Measurements from ENCODE around the gene C7orf33. TPM values are rescaled to one million over a fixed set of nuclear protein-coding genes. Genes with fewer than 3 reads are reported as not detected.

The C7orf33 gene
- not detected in 2 replicates for total RNA-seq

- no peaks in the 10 kb centered on the region for H3K36me3 ChIP-seq (ENCODE audit: control insufficient read depth, insufficient read depth, low read length)
- no peaks in the 10 kb centered on the region for H3K27me3 ChIP-seq (ENCODE audit: control insufficient read depth, insufficient read depth, low read length)
- DNase-seq (ENCODE audit: low read depth): no peak
- FAIRE-seq: no peak
- TF ChIP-seq CTCF (IDR thresholded peaks at IDR 0.05; ENCODE audit: insufficient read depth, low read length, severe bottlenecking): no peak
- no peak within 1 kb of the TSS for H3K4me3 ChIP-seq (ENCODE audit: low read depth, low read length)
Measured at GRCh38 chr7:148590471-148590870, at the start of gene C7orf33. C7orf33 (plus strand) TSS chr7:148590766; CDS start chr7:148590926, 160 bp downstream.

- TF ChIP-seq CTCF (IDR thresholded peaks at IDR 0.05; ENCODE audit: insufficient read depth, low read length, severe bottlenecking): no peak
- no peaks in the 10 kb centered on the region for H3K36me3 ChIP-seq (ENCODE audit: control insufficient read depth, insufficient read depth, low read length)
- DNase-seq (ENCODE audit: low read depth) (no peak), FAIRE-seq (no peak)
- H3K4me3 ChIP-seq (ENCODE audit: low read depth, low read length): no peak overlapping the region
- H3K27me3 ChIP-seq (ENCODE audit: control insufficient read depth, insufficient read depth, low read length): no peaks in the 10 kb centered on the region
Measured at GRCh38 chr7:148541891-148542504, 48.6 kb upstream of the C7orf33 start.

- Histone ChIP-seq H3K4me3 (ENCODE audit: low read depth, low read length) (no peak overlapping the region), H3K36me3 (ENCODE audit: control insufficient read depth, insufficient read depth, low read length) (no peaks in the 10 kb centered on the region), H3K27me3 (ENCODE audit: control insufficient read depth, insufficient read depth, low read length) (no peaks in the 10 kb centered on the region)
- DNase-seq (ENCODE audit: low read depth) (no peak), FAIRE-seq (no peak)
- TF ChIP-seq CTCF (IDR thresholded peaks at IDR 0.05; ENCODE audit: insufficient read depth, low read length, severe bottlenecking): no peak
Measured at GRCh38 chr7:148543302-148543701, 47.3 kb upstream of the C7orf33 start.

- no peak for TF ChIP-seq CTCF (IDR thresholded peaks at IDR 0.05; ENCODE audit: insufficient read depth, low read length, severe bottlenecking)
- no peak for DNase-seq (ENCODE audit: low read depth)
Measured at GRCh38 chr7:148545172-148545571, 45.4 kb upstream of the C7orf33 start.

GRCh38 chr7:148545932-148546331 lies 44.6 kb upstream of the C7orf33 start:
- H3K4me3 ChIP-seq (ENCODE audit: low read depth, low read length): no peak overlapping the region
- TF ChIP-seq CTCF (IDR thresholded peaks at IDR 0.05; ENCODE audit: insufficient read depth, low read length, severe bottlenecking): no peak
- no peaks in the 10 kb centered on the region for H3K27me3 ChIP-seq (ENCODE audit: control insufficient read depth, insufficient read depth, low read length)
- DNase-seq (ENCODE audit: low read depth) (no peak), FAIRE-seq (no peak)
- H3K36me3 ChIP-seq (ENCODE audit: control insufficient read depth, insufficient read depth, low read length): no peaks in the 10 kb centered on the region

More at GRCh38 chr7:148545172-148545571, 45.4 kb upstream of the C7orf33 start:
- no peak overlapping the region for H3K4me3 ChIP-seq (ENCODE audit: low read depth, low read length)
- FAIRE-seq: no peak
- no peaks in the 10 kb centered on the region for H3K36me3 ChIP-seq (ENCODE audit: control insufficient read depth, insufficient read depth, low read length)
- H3K27me3 ChIP-seq (ENCODE audit: control insufficient read depth, insufficient read depth, low read length): no peaks in the 10 kb centered on the region

GRCh38 chr7:148546857-148547256 lies 43.7 kb upstream of the C7orf33 start:
- no peak for TF ChIP-seq CTCF (IDR thresholded peaks at IDR 0.05; ENCODE audit: insufficient read depth, low read length, severe bottlenecking)
- H3K4me3 ChIP-seq (ENCODE audit: low read depth, low read length): no peak overlapping the region
- no peak for DNase-seq (ENCODE audit: low read depth)
- no peaks in the 10 kb centered on the region for H3K36me3 ChIP-seq (ENCODE audit: control insufficient read depth, insufficient read depth, low read length)
- FAIRE-seq: no peak
- no peaks in the 10 kb centered on the region for H3K27me3 ChIP-seq (ENCODE audit: control insufficient read depth, insufficient read depth, low read length)

Measured in bronchial epithelial cell (primary cell).